ENCODE measurements around the gene CARMIL3.

The CARMIL3 gene

DNA sequence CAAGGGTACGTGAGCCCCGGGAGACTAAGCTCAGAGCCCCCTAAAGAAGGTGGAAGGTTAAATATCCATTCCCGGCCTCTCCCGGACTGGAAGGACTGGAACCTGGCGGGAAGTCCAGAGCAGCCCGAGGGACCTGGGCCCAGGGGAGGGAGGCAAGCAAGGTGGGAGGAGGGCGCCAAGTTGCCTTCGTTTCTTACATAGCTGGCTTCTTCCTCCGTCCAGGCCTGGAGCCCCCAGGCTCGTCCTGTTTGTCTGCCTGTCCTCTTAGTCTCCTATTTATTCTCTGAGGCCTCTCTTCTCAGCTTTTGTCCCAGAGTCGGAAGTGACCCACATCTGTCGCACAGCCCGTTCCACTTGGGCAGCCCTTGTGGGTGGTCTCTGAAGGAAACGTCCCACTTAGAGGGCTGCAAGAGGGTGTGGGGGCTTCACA is 43.0 kb downstream of the CARMIL3 start:
- peak overlapping the region; percentile 88 for H3K9ac ChIP-seq (ENCODE audit: low read length)
- H3K9me3 ChIP-seq (ENCODE audit: control insufficient read depth, low read length): no peaks in the 10 kb centered on the region
- H3K4me3 ChIP-seq (ENCODE audit: insufficient read depth in 1 of 2, low read depth in 1 of 2, low read length in 2 of 2): peak overlapping the region; percentile 81 to 90
- peaks cover 11% of the 10 kb centered on the region for H3K79me1 ChIP-seq (replicated peaks; ENCODE audit: low read length, poor library complexity, severe bottlenecking)
- peak overlapping the region; percentile 94 for H3K4me2 ChIP-seq (ENCODE audit: low read length, poor library complexity, severe bottlenecking)
- H3K4ac ChIP-seq (ENCODE audit: low read depth in 1 of 2, low read length in 2 of 2): peak overlapping the region; percentile 9 to 83
- H4K8ac ChIP-seq (ENCODE audit: low read length): peak overlapping the region; percentile 65
- peak overlapping the region; percentile 95 for H2AFZ ChIP-seq (ENCODE audit: low read depth, low read length)
- H3K27ac ChIP-seq (ENCODE audit: low read length, poor library complexity, severe bottlenecking): peak overlapping the region; percentile 48
- H2BK120ac ChIP-seq (ENCODE audit: low read depth, low read length): no peak overlapping the region
- no peak for DNase-seq
- H2BK15ac ChIP-seq (ENCODE audit: low read depth, poor library complexity, severe bottlenecking): no peak overlapping the region
- H3K36me3 ChIP-seq (ENCODE audit: control insufficient read depth in 1 of 2, insufficient read depth in 2 of 2, low read depth in 1 of 2, low read length in 2 of 2): peaks cover 6 to 22% of the 10 kb centered on the region in 2 experiments
- peak overlapping the region; percentile 92 to 97 for H3K18ac ChIP-seq (ENCODE audit: low read depth in 1 of 2, low read length in 2 of 2)
- H3K27me3 ChIP-seq (ENCODE audit: control insufficient read depth in 1 of 2, insufficient read depth in 1 of 2, low read length in 2 of 2): no peaks in the 10 kb centered on the region
- H2AK5ac ChIP-seq (ENCODE audit: low read length, severe bottlenecking): no peak overlapping the region
- 3% methylated on average over 14 of the region's 14 CpGs for WGBS
- H3K4me1 ChIP-seq (ENCODE audit: control insufficient read depth, insufficient read depth, low read depth, low read length): peaks cover 14% of the 10 kb centered on the region
- H2BK5ac ChIP-seq (ENCODE audit: low read depth, low read length, poor library complexity, severe bottlenecking): no peak overlapping the region
- H4K91ac ChIP-seq (ENCODE audit: low read length): peak overlapping the region; percentile 53
- no peak overlapping the region for H3K23ac ChIP-seq (ENCODE audit: low read length in 2 of 2)
- peak overlapping the region in 1 of 2 experiments; percentile 92 for H3K14ac ChIP-seq (ENCODE audit: low read length in 2 of 2)
- peak overlapping the region; percentile 7 to 31 for H2BK12ac ChIP-seq (ENCODE audit: low read length in 2 of 2)

DNA sequence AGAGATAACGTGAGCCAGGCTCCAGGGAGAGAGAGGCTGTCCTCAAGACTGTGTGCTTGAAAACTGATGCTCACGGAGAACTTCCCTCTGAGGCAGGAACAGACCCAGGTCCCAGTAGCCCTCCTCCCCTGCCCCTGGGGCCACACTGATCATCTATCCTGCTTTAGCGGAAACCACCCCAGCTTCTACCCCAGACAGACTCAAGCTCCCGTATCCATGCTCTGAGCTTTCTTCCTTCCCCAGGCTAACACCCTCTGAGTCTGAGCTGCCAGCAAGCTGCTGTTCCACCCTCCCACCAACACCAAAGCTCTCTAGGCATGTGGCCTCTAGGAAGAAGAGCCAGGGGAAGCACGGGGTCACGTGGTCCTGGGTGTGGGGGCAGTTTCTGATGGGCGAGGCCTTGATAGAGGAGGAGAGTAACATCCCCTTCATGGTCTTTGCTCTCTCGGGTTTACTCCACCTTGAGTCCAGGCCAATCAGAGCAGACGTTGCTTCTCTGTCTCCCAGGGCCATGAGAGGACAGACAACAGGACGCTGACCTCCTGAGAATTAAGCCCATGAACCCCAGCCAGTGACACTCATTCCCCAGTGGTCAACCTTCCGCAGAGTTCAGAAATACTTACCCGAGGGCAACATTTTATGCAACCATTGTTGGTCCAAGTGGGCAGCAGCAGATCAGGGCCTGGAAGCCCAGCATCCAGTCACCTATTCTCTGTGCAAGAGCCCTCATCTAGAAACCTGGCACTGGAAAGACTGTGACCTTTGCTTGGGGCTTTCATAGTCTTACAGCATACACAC is 43.7 kb downstream of the CARMIL3 start:
- H3K79me1 ChIP-seq (replicated peaks; ENCODE audit: low read length, poor library complexity, severe bottlenecking): peaks cover 11% of the 10 kb centered on the region
- peak overlapping the region in 1 of 2 experiments; percentile 7 for H2BK12ac ChIP-seq (ENCODE audit: low read length in 2 of 2)
- H4K91ac ChIP-seq (ENCODE audit: low read length): peak overlapping the region; percentile 53
- H3K27ac ChIP-seq (ENCODE audit: low read length, poor library complexity, severe bottlenecking): no peak overlapping the region
- H3K36me3 ChIP-seq (ENCODE audit: control insufficient read depth in 1 of 2, insufficient read depth in 2 of 2, low read depth in 1 of 2, low read length in 2 of 2): peaks cover 10 to 25% of the 10 kb centered on the region in 2 experiments
- peak overlapping the region; percentile 94 for H3K4me2 ChIP-seq (ENCODE audit: low read length, poor library complexity, severe bottlenecking)
- no peaks in the 10 kb centered on the region for H3K9me3 ChIP-seq (ENCODE audit: control insufficient read depth, low read length)
- peak overlapping the region; percentile 88 for H3K9ac ChIP-seq (ENCODE audit: low read length)
- H3K4ac ChIP-seq (ENCODE audit: low read depth in 1 of 2, low read length in 2 of 2): peak overlapping the region; percentile 9 to 55
- 32% methylated on average over 12 of the region's 12 CpGs for WGBS
- H2BK120ac ChIP-seq (ENCODE audit: low read depth, low read length): peak overlapping the region; percentile 11
- H2AFZ ChIP-seq (ENCODE audit: low read depth, low read length): no peak overlapping the region
- H2AK5ac ChIP-seq (ENCODE audit: low read length, severe bottlenecking): no peak overlapping the region
- peak overlapping the region; percentile 39 for H4K8ac ChIP-seq (ENCODE audit: low read length)
- peak overlapping the region; percentile 81 to 90 for H3K4me3 ChIP-seq (ENCODE audit: insufficient read depth in 1 of 2, low read depth in 1 of 2, low read length in 2 of 2)
- no peaks in the 10 kb centered on the region for H3K27me3 ChIP-seq (ENCODE audit: control insufficient read depth in 1 of 2, insufficient read depth in 1 of 2, low read length in 2 of 2)
- H2BK15ac ChIP-seq (ENCODE audit: low read depth, poor library complexity, severe bottlenecking): no peak overlapping the region
- H3K23ac ChIP-seq (ENCODE audit: low read length in 2 of 2): no peak overlapping the region
- no peak overlapping the region for H2BK5ac ChIP-seq (ENCODE audit: low read depth, low read length, poor library complexity, severe bottlenecking)
- no peak overlapping the region for H3K14ac ChIP-seq (ENCODE audit: low read length in 2 of 2)
- H3K18ac ChIP-seq (ENCODE audit: low read depth in 1 of 2, low read length in 2 of 2): peak overlapping the region; percentile 92 to 97
- DNase-seq: peak; percentile 63
- peaks cover 14% of the 10 kb centered on the region for H3K4me1 ChIP-seq (ENCODE audit: control insufficient read depth, insufficient read depth, low read depth, low read length)

DNA sequence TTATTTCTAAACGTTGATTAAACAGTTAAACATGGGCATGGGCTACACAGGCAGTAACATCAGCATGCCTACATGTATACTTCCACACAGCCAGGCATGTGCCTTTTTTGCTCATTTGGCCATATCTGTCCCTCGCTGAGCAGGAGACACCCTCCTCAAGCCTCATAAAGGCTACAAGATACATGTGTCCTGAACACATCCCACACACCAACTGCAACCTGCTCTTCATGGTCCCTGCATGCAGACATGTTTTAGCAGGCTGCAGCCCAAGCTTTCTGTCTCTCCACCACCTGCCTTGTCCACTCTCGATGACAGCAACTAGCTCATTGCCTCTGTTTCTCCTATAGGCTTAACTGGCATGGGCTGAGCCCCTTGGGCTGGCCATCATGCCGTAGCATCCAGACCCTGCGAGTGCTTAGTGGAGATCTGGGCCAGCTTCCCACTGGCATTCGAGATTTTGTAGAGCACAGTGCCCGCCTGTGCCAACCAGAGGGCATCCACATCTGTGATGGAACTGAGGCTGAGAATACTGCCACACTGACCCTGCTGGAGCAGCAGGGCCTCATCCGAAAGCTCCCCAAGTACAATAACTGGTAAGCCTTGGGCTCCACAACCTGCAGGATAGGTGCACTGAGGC is 44.9 kb downstream of the CARMIL3 start:
- H4K91ac ChIP-seq (ENCODE audit: low read length): no peak overlapping the region
- no peak overlapping the region for H3K18ac ChIP-seq (ENCODE audit: low read depth in 1 of 2, low read length in 2 of 2)
- no peak overlapping the region for H2BK120ac ChIP-seq (ENCODE audit: low read depth, low read length)
- H3K4me2 ChIP-seq (ENCODE audit: low read length, poor library complexity, severe bottlenecking): no peak overlapping the region
- DNase-seq: no peak
- WGBS: 97% methylated on average over 8 of the region's 8 CpGs
- H3K9me3 ChIP-seq (ENCODE audit: control insufficient read depth, low read length): no peaks in the 10 kb centered on the region
- no peak overlapping the region for H2AK5ac ChIP-seq (ENCODE audit: low read length, severe bottlenecking)
- peaks cover 14% of the 10 kb centered on the region for H3K4me1 ChIP-seq (ENCODE audit: control insufficient read depth, insufficient read depth, low read depth, low read length)
- H3K4me3 ChIP-seq (ENCODE audit: insufficient read depth in 1 of 2, low read depth in 1 of 2, low read length in 2 of 2): no peak overlapping the region
- H3K27ac ChIP-seq (ENCODE audit: low read length, poor library complexity, severe bottlenecking): no peak overlapping the region
- no peak overlapping the region for H3K9ac ChIP-seq (ENCODE audit: low read length)
- no peak overlapping the region for H3K14ac ChIP-seq (ENCODE audit: low read length in 2 of 2)
- no peak overlapping the region for H2BK12ac ChIP-seq (ENCODE audit: low read length in 2 of 2)
- H2BK5ac ChIP-seq (ENCODE audit: low read depth, low read length, poor library complexity, severe bottlenecking): no peak overlapping the region
- H3K79me1 ChIP-seq (replicated peaks; ENCODE audit: low read length, poor library complexity, severe bottlenecking): peaks cover 11% of the 10 kb centered on the region
- H3K4ac ChIP-seq (ENCODE audit: low read depth in 1 of 2, low read length in 2 of 2): no peak overlapping the region
- no peaks in the 10 kb centered on the region for H3K27me3 ChIP-seq (ENCODE audit: control insufficient read depth in 1 of 2, insufficient read depth in 1 of 2, low read length in 2 of 2)
- H3K36me3 ChIP-seq (ENCODE audit: control insufficient read depth in 1 of 2, insufficient read depth in 2 of 2, low read depth in 1 of 2, low read length in 2 of 2): peaks cover 10 to 25% of the 10 kb centered on the region in 2 experiments
- no peak overlapping the region for H2AFZ ChIP-seq (ENCODE audit: low read depth, low read length)
- no peak overlapping the region for H3K23ac ChIP-seq (ENCODE audit: low read length in 2 of 2)
- H4K8ac ChIP-seq (ENCODE audit: low read length): no peak overlapping the region
- no peak overlapping the region for H2BK15ac ChIP-seq (ENCODE audit: low read depth, poor library complexity, severe bottlenecking)

DNA sequence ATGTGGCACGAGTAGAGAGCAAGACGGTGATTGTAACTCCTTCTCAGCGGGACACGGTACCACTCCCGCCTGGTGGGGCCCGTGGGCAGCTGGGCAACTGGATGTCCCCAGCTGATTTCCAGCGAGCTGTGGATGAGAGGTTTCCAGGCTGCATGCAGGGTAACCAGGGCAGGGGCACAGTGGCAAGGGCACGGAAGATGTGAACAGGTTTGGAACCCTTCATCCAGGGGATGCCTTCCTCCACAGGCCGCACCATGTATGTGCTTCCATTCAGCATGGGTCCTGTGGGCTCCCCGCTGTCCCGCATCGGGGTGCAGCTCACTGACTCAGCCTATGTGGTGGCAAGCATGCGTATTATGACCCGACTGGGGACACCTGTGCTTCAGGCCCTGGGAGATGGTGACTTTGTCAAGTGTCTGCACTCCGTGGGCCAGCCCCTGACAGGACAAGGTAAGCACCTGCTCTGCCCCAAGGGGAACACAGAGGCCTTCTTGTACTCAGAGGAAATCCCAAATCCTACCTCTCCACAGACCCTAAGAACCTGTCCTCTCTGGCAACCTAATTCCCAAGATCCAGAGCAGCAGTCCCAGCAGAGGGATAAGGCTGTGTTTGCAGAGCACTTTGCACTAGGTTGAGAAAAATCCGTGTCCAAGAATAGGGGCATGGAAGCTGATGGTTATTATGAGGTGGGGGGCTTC is 46.6 kb downstream of the CARMIL3 start:
- WGBS: 95% methylated on average over 16 of the region's 16 CpGs
- H3K9ac ChIP-seq (ENCODE audit: low read length): no peak overlapping the region
- H3K4ac ChIP-seq (ENCODE audit: low read depth in 1 of 2, low read length in 2 of 2): no peak overlapping the region
- H3K4me2 ChIP-seq (ENCODE audit: low read length, poor library complexity, severe bottlenecking): no peak overlapping the region
- no peak overlapping the region for H3K27ac ChIP-seq (ENCODE audit: low read length, poor library complexity, severe bottlenecking)
- H4K8ac ChIP-seq (ENCODE audit: low read length): no peak overlapping the region
- no peak overlapping the region for H2AFZ ChIP-seq (ENCODE audit: low read depth, low read length)
- peaks cover 15 to 32% of the 10 kb centered on the region in 2 experiments for H3K36me3 ChIP-seq (ENCODE audit: control insufficient read depth in 1 of 2, insufficient read depth in 2 of 2, low read depth in 1 of 2, low read length in 2 of 2)
- no peaks in the 10 kb centered on the region for H3K9me3 ChIP-seq (ENCODE audit: control insufficient read depth, low read length)
- H3K14ac ChIP-seq (ENCODE audit: low read length in 2 of 2): no peak overlapping the region
- no peak overlapping the region for H3K23ac ChIP-seq (ENCODE audit: low read length in 2 of 2)
- no peaks in the 10 kb centered on the region for H3K27me3 ChIP-seq (ENCODE audit: control insufficient read depth in 1 of 2, insufficient read depth in 1 of 2, low read length in 2 of 2)
- H2BK120ac ChIP-seq (ENCODE audit: low read depth, low read length): no peak overlapping the region
- H2BK5ac ChIP-seq (ENCODE audit: low read depth, low read length, poor library complexity, severe bottlenecking): no peak overlapping the region
- H2AK5ac ChIP-seq (ENCODE audit: low read length, severe bottlenecking): no peak overlapping the region
- DNase-seq: no peak
- H2BK12ac ChIP-seq (ENCODE audit: low read length in 2 of 2): no peak overlapping the region
- no peak overlapping the region for H2BK15ac ChIP-seq (ENCODE audit: low read depth, poor library complexity, severe bottlenecking)
- no peak overlapping the region for H3K18ac ChIP-seq (ENCODE audit: low read depth in 1 of 2, low read length in 2 of 2)
- peaks cover 11% of the 10 kb centered on the region for H3K79me1 ChIP-seq (replicated peaks; ENCODE audit: low read length, poor library complexity, severe bottlenecking)
- no peak overlapping the region for H3K4me3 ChIP-seq (ENCODE audit: insufficient read depth in 1 of 2, low read depth in 1 of 2, low read length in 2 of 2)
- no peak overlapping the region for H4K91ac ChIP-seq (ENCODE audit: low read length)
- peaks cover 14% of the 10 kb centered on the region for H3K4me1 ChIP-seq (ENCODE audit: control insufficient read depth, insufficient read depth, low read depth, low read length)

Data from mesenchymal stem cell (in vitro differentiated cells and primary cell).